ENCODE data around the gene ADGRL3.

DNA sequence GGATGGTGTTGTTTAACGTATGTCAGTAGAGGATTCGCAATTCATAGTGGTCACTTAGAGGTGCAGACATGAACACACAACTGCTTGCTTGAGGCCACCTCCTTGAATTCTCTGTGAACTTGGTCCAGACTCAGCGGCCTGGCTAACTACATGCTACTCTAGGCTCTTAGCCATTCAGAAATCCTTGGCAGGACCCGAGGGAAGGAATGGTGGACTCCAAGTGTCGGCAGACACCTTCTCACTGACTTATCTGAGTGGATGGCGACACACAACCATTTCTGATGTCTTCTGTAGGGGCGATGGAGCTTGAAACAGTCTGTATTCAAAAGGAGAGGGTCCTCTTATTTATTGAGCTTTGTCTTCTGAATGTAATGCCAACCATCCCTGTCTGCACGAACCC, 24.4 kb downstream of the ADGRL3 start:
- TF ChIP-seq, protein P1, sequence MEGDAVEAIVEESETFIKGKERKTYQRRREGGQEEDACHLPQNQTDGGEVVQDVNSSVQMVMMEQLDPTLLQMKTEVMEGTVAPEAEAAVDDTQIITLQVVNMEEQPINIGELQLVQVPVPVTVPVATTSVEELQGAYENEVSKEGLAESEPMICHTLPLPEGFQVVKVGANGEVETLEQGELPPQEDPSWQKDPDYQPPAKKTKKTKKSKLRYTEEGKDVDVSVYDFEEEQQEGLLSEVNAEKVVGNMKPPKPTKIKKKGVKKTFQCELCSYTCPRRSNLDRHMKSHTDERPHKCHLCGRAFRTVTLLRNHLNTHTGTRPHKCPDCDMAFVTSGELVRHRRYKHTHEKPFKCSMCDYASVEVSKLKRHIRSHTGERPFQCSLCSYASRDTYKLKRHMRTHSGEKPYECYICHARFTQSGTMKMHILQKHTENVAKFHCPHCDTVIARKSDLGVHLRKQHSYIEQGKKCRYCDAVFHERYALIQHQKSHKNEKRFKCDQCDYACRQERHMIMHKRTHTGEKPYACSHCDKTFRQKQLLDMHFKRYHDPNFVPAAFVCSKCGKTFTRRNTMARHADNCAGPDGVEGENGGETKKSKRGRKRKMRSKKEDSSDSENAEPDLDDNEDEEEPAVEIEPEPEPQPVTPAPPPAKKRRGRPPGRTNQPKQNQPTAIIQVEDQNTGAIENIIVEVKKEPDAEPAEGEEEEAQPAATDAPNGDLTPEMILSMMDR (IDR thresholded peaks at IDR 0.05; ENCODE audit: low read depth, low read length, missing input control): no peak
- no peak for TF ChIP-seq GABPA (IDR thresholded peaks at IDR 0.05 in 1 of 2, conservative IDR thresholded peaks at IDR 0.05 in 1 of 2)
- TF ChIP-seq FOXA1 (IDR thresholded peaks at IDR 0.05): no peak
- TF ChIP-seq SP1 (IDR thresholded peaks at IDR 0.05): no peak
- TF ChIP-seq, protein P2, sequence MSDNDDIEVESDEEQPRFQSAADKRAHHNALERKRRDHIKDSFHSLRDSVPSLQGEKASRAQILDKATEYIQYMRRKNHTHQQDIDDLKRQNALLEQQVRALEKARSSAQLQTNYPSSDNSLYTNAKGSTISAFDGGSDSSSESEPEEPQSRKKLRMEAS (IDR thresholded peaks at IDR 0.05): no peak
- TF ChIP-seq NR2F2 (IDR thresholded peaks at IDR 0.05): no peak
- TF ChIP-seq, protein P3, sequence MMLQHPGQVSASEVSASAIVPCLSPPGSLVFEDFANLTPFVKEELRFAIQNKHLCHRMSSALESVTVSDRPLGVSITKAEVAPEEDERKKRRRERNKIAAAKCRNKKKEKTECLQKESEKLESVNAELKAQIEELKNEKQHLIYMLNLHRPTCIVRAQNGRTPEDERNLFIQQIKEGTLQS (IDR thresholded peaks at IDR 0.05): no peak

Measured in liver (tissue), 3 donors.